Ovary (tissue), 9 donors: ENCODE data around the gene CCDC97. TPM values are rescaled to one million over a fixed set of nuclear protein-coding genes. Genes with fewer than 3 reads are reported as not detected.
"Not testable (repeated sequence)": the region's sequence is repeated elsewhere in the genome, so short reads cannot be mapped to it uniquely, and the experiment has no call there.

ENCODE experiments used
- DNase-seq, 5 donors: peaks; one replicate each; pipeline ENCODE4 v3.0.0-alpha.2; 2019 to 2020
- H3K27ac ChIP-seq, 2 donors: fragments of 200-600 bp; one replicate each; pipeline versions ENCODE4 v1.5.1 to v1.8.0; 2019 to 2022
- H3K27me3 ChIP-seq: fragments of 200-600 bp; one replicate; pipeline ENCODE4 v1.8.0; 2022
- H3K36me3 ChIP-seq: fragments of 200-600 bp; sonication (generic); one replicate; pipeline ENCODE4 v1.5.1; 2019
- H3K4me1 ChIP-seq: one replicate; pipeline ENCODE4 v1.8.1; 2013; ENCODE audit warnings: mild to moderate bottlenecking, moderate library complexity; ENCODE audit not compliant: insufficient read depth
- H3K4me3 ChIP-seq: fragments of 200-600 bp; sonication (generic); one replicate; pipeline ENCODE4 v1.5.1; 2017
- H3K9me3 ChIP-seq, 2 donors: fragments of 200-600 bp in 1 of 2; sonication (generic) in 1 of 2; one replicate each; pipeline versions ENCODE4 v1.5.1 to v1.8.1; 2013 to 2019; ENCODE audit warnings: mild to moderate bottlenecking in 1 of 2, moderate library complexity in 1 of 2
- CTCF ChIP-seq, 3 donors: fragments of 450-650 bp in 2 of 3; fragments of 200-600 bp in 1 of 3; IDR thresholded peaks; one replicate each; pipeline versions ENCODE4 v1.5.1 to v1.8.0; 2016 to 2022; ENCODE audit warnings: antibody characterized with exemption in 3 of 3, mild to moderate bottlenecking in 1 of 3
- EP300 ChIP-seq: sonication (generic); formaldehyde crosslinking; IDR thresholded peaks from one replicate; pipeline ENCODE4 v1.6.1; 2017; ENCODE audit warnings: antibody characterized with exemption
- POLR2A ChIP-seq: fragments of 450-650 bp; IDR thresholded peaks from one replicate; pipeline ENCODE4 v1.6.1; 2017; ENCODE audit warnings: antibody characterized with exemption, mild to moderate bottlenecking, moderate library complexity
- WGBS, 3 donors: extraction: QIAGEN DNeasy Blood & Tissue Kit in 1 of 3; methylation state at CpG; one replicate each; pipeline versions ENCODE4 v1.1.5 to v1.1.7; 2013 to 2017; 5-methylcytosine and 5-hydroxymethylcytosine counted together
- intact Hi-C, 4 donors: fragments of 100-400 bp; cut with DNase I; formaldehyde crosslinking; loops; one replicate each; pipeline versions ENCODE4 v1.11.0 to v1.15.1; 2022 to 2023
- polyA plus RNA-seq, 2 donors: library from polyadenylated mRNA; stranded (reverse); fragments of 200-250 nt in 1 of 2; fragments of 350-450 nt in 1 of 2; fragmentation: Illumina TruSeq in 1 of 2; extraction: RNeasy Lipid Tissue Mini Kit (QIAGEN cat#74804) in 1 of 2; gene quantifications; one replicate each; pipeline ENCODE4 v1.2.3, GENCODE V29; 2013 to 2014
- total RNA-seq, 7 donors: library from RNA; depleted of rRNA in 2 of 7; stranded (reverse); fragments of >200 nt in 2 of 7; fragmentation: NEBNext Ultra II Directional in 3 of 7; extraction: Animal tissue kit (Norgen Biotek cat#: 25700) in 3 of 7; gene quantifications; one replicate each; pipeline versions ENCODE4 v1.1.0 to v1.2.4, GENCODE V29; 2016 to 2023
- donor health status: DM: no; HTN: no; CAD: no; lungs with moderate emphysema.
- donor health status: DM: no; HTN: no; CAD: no.
- donor health status: Bipolar disorder and iron deficiency.
- donor health status: DM: yes; HTN: yes; CAD: no.
- donor health status: DM: no; HTN: no; CAD: no.
- donor health status: DM: yes; HTN: yes; CAD: no.

The CCDC97 gene
- total and polyA plus RNA-seq, 9 donors = 12.8 to 46.1 (median 29.5) TPM

- intact Hi-C loops = no loop called here
- no peak overlapping the region for H3K4me3 ChIP-seq
- no peaks in the 10 kb centered on the region for H3K27me3 ChIP-seq
- no peak for DNase-seq
- H3K36me3 ChIP-seq = no peaks in the 10 kb centered on the region
- peaks cover 8% of the 10 kb centered on the region for H3K4me1 ChIP-seq
- TF ChIP-seq EP300 = no peak
- TF ChIP-seq CTCF (IDR thresholded peaks at IDR 0.05) = no peak
- TF ChIP-seq POLR2A = no peak
- no peak overlapping the region for H3K27ac ChIP-seq
- H3K9me3 ChIP-seq = no peaks in the 10 kb centered on the region
- 60 to 68% (median 61%) methylated on average over 6 of the region's 6 CpGs for WGBS, 3 donors
These were observed 57.9 kb downstream of the CCDC97 start for GRCh38 chr19:41367848-41368301.

GRCh38 chr19:41369769-41370168 is 59.8 kb downstream of the CCDC97 start:
- H3K9me3 ChIP-seq = no peaks in the 10 kb centered on the region
- H3K27ac ChIP-seq = no peak overlapping the region
- 98 to 99% (median 99%) methylated on average over 2 of the region's 2 CpGs for WGBS, 3 donors
- peaks cover under 1% of the 10 kb centered on the region for H3K4me1 ChIP-seq
- DNase-seq = no peak
- no peaks in the 10 kb centered on the region for H3K27me3 ChIP-seq
- no peak overlapping the region for H3K4me3 ChIP-seq
- no peaks in the 10 kb centered on the region for H3K36me3 ChIP-seq
- TF ChIP-seq POLR2A = no peak
- TF ChIP-seq CTCF (IDR thresholded peaks at IDR 0.05) = no peak
- no peak for TF ChIP-seq EP300
- intact Hi-C loops = no loop called here

GRCh38 chr19:41371119-41371518 is 61.1 kb downstream of the CCDC97 start:
- WGBS, 3 donors = 90 to 95% (median 95%) methylated on average over 5 of the region's 5 CpGs

GRCh38 chr19:41371541-41371940 is 61.6 kb downstream of the CCDC97 start:
- Histone ChIP-seq H3K36me3 (no peaks in the 10 kb centered on the region), H3K27ac (no peak overlapping the region), H3K4me3 (no peak overlapping the region), H3K27me3 (no peaks in the 10 kb centered on the region), H3K9me3 (no peaks in the 10 kb centered on the region), H3K4me1 (peaks cover 6% of the 10 kb centered on the region)
- no peak for DNase-seq
- WGBS, 3 donors = 91 to 96% (median 92%) methylated on average over 8 of the region's 8 CpGs
- intact Hi-C loops = no loop called here
- TF ChIP-seq EP300 = no peak
- TF ChIP-seq CTCF (IDR thresholded peaks at IDR 0.05) = no peak
- no peak for TF ChIP-seq POLR2A

More at GRCh38 chr19:41371119-41371518, 61.1 kb downstream of the CCDC97 start:
- H3K4me1 ChIP-seq, H3K9me3 ChIP-seq, H3K4me3 ChIP-seq, H3K36me3 ChIP-seq, DNase-seq, H3K27me3 ChIP-seq, intact Hi-C loops, H3K27ac ChIP-seq: not testable (repeated sequence)

- WGBS, 3 donors = 21 to 41% (median 41%) methylated on average over 2 of the region's 2 CpGs
- peaks cover 6% of the 10 kb centered on the region for H3K4me1 ChIP-seq
These were observed 62.5 kb downstream of the CCDC97 start for GRCh38 chr19:41372501-41372900.

More at GRCh38 chr19:41372501-41372900, 62.5 kb downstream of the CCDC97 start:
- no peak overlapping the region for H3K4me3 ChIP-seq
- intact Hi-C loops = no loop called here
- H3K27ac ChIP-seq = no peak overlapping the region
- no peaks in the 10 kb centered on the region for H3K36me3 ChIP-seq
- DNase-seq = no peak
- H3K9me3 ChIP-seq = no peaks in the 10 kb centered on the region
- no peaks in the 10 kb centered on the region for H3K27me3 ChIP-seq
- no peak for TF ChIP-seq EP300
- no peak for TF ChIP-seq POLR2A
- no peak for TF ChIP-seq CTCF (IDR thresholded peaks at IDR 0.05)
